Panc1 (cell line): ENCODE results near the gene CLPTM1. TPM values are rescaled to one million over a fixed set of nuclear protein-coding genes. Genes with fewer than 3 reads are reported as not detected.

Source experiments
- ATAC-seq: fragments of 200-7000 bp; cut with Tn5 transposase; 2 replicates; pipeline ENCODE4 v1.9.1; 2020; ENCODE audit warnings: mild to moderate bottlenecking, moderate library complexity
- BruUV-seq: library from RNA; stranded (reverse); fragments of 400-500 nt; replicated peaks from 2 replicates; lab custom pipeline; 2021; lab: Mats Ljungman, UMichigan
- CTCF ChIA-PET: fragments of 300-600 bp; sonication (Branson Sonifier 250); formaldehyde crosslinking; loops from one replicate; lab custom pipeline; 2022; ENCODE audit warnings: antibody characterized with exemption; lab: Charles Lee
- POLR2A ChIA-PET: fragments of 300-600 bp; sonication (Branson Sonifier 250); formaldehyde crosslinking; loops from one replicate; lab custom pipeline; 2022; ENCODE audit warnings: antibody characterized with exemption; lab: Charles Lee
- DNase-seq: peaks from one replicate; pipeline ENCODE4 v3.0.0-alpha.2; 2010; ENCODE audit warnings: low read depth, low spot score
- H3K27ac ChIP-seq: 2 replicates; pipeline ENCODE4 v1.5.1; 2011; ENCODE audit warnings: mild to moderate bottlenecking, low read length, inconsistent platforms
- H3K27me3 ChIP-seq: fragments of 200-500 bp; sonication (Bioruptor generic); 2 replicates; pipeline ENCODE4 v1.6.0; 2014; ENCODE audit warnings: low read length, inconsistent platforms; ENCODE audit not compliant: control insufficient read depth, insufficient read depth
- H3K36me3 ChIP-seq: fragments of 200-500 bp; sonication (Bioruptor generic); 2 replicates; pipeline ENCODE4 v1.5.1; 2014; ENCODE audit warnings: inconsistent platforms, mild to moderate bottlenecking, low read length, moderate library complexity; ENCODE audit not compliant: control insufficient read depth, insufficient read depth
- H3K4me1 ChIP-seq: 2 replicates; pipeline ENCODE4 v1.5.1; 2011; ENCODE audit warnings: inconsistent platforms, mild to moderate bottlenecking, low read length, moderate library complexity; ENCODE audit not compliant: control insufficient read depth, insufficient read depth
- H3K4me3 ChIP-seq, 2 experiments: 2 replicates each; pipeline ENCODE4 v1.5.1; 2011 to 2012; ENCODE audit warnings: low read depth in 2 of 2, low read length in 2 of 2, mild to moderate bottlenecking in 2 of 2, inconsistent platforms in 1 of 2, moderate library complexity in 1 of 2
- H3K9me3 ChIP-seq: fragments of 200-500 bp; sonication (Bioruptor generic); 2 replicates; pipeline ENCODE4 v1.5.1; 2014; ENCODE audit warnings: low read depth, mild to moderate bottlenecking, inconsistent platforms, low read length, moderate library complexity; ENCODE audit not compliant: control insufficient read depth, insufficient read depth
- POLR2AphosphoS5 ChIP-seq: IDR thresholded peaks from 2 replicates; pipeline ENCODE4 v1.6.1; 2012; ENCODE audit warnings: mild to moderate bottlenecking, low read depth, low read length, moderate library complexity
- SIN3A ChIP-seq: IDR thresholded peaks from 2 replicates; pipeline ENCODE4 v1.6.1; 2012; ENCODE audit warnings: low read depth, mild to moderate bottlenecking, low read length, moderate library complexity, borderline replicate concordance; ENCODE audit not compliant: insufficient read depth
- TCF7L2 ChIP-seq: IDR thresholded peaks from 2 replicates; pipeline ENCODE4 v1.6.1; 2011; ENCODE audit warnings: mild to moderate bottlenecking, low read depth, low read length, inconsistent platforms
- in situ Hi-C: cut with HindIII; loops from 2 replicates; pipeline ENCODE4 v1.10.0; 2016; ENCODE audit warnings: low sequenced_read_pairs, low pct_unique_long_range_greater_than_20kb
- intact Hi-C: fragments of 100-400 bp; cut with micrococcal nuclease; formaldehyde crosslinking; loops from one replicate; pipeline ENCODE4 v1.10.0; 2022; ENCODE audit not compliant: unreplicated experiment
- total RNA-seq: library from RNA; stranded (reverse); gene quantifications from one replicate; pipeline ENCODE4 v1.2.1, GENCODE V29; 2021; ENCODE audit not compliant: unreplicated experiment
- TF ChIP-seq, protein P1 (sequence below), 2 experiments: IDR thresholded peaks; 2 replicates each; pipeline ENCODE4 v1.6.1; 2011 to 2012; ENCODE audit warnings: low read depth in 2 of 2, control low read depth in 1 of 2, low read length in 1 of 2, mild to moderate bottlenecking in 1 of 2, moderate library complexity in 1 of 2; ENCODE audit not compliant: insufficient read depth in 1 of 2
- TF ChIP-seq, protein P2 (sequence below): fragments of 450-650 bp; IDR thresholded peaks from 2 replicates; pipeline ENCODE4 v1.5.1; 2017; ENCODE audit warnings: mild to moderate bottlenecking

The CLPTM1 gene
- total RNA-seq, 1 experiment from 2014 or later = 98.4 TPM

DNA sequence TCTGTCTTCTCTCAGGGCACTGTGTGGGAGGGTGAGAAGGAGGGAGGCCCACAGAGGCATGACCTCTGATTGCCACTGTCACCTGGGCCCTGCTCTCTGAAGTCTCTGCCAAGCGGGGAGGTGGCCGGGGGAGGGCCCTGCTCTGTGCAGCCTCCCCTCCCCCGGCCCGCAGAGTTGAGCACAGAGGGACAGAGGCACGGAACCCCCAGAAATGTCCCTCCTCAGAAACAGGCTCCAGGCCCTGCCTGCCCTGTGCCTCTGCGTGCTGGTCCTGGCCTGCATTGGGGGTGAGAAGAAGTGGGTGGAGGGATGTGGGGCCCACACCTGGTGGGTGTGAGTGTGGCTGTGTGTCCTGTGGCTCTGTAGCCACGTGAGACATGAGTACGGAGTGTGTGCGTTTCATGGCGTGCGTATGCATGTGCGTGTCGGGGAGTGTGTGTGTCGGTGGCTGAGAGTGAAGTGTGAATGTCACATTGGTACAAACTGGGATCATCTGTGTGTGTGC lies 13.1 kb upstream of the CLPTM1 start, which contains the start of gene APOC4:
Gene APOC4, plus strand, starts transcription at position 171 of the 505 bp plus-strand sequence. Its CDS starts 41 bp downstream, at position 212.
- no peaks in the 10 kb centered on the region for H3K36me3 ChIP-seq
- TF ChIP-seq, protein P1, sequence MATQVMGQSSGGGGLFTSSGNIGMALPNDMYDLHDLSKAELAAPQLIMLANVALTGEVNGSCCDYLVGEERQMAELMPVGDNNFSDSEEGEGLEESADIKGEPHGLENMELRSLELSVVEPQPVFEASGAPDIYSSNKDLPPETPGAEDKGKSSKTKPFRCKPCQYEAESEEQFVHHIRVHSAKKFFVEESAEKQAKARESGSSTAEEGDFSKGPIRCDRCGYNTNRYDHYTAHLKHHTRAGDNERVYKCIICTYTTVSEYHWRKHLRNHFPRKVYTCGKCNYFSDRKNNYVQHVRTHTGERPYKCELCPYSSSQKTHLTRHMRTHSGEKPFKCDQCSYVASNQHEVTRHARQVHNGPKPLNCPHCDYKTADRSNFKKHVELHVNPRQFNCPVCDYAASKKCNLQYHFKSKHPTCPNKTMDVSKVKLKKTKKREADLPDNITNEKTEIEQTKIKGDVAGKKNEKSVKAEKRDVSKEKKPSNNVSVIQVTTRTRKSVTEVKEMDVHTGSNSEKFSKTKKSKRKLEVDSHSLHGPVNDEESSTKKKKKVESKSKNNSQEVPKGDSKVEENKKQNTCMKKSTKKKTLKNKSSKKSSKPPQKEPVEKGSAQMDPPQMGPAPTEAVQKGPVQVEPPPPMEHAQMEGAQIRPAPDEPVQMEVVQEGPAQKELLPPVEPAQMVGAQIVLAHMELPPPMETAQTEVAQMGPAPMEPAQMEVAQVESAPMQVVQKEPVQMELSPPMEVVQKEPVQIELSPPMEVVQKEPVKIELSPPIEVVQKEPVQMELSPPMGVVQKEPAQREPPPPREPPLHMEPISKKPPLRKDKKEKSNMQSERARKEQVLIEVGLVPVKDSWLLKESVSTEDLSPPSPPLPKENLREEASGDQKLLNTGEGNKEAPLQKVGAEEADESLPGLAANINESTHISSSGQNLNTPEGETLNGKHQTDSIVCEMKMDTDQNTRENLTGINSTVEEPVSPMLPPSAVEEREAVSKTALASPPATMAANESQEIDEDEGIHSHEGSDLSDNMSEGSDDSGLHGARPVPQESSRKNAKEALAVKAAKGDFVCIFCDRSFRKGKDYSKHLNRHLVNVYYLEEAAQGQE (IDR thresholded peaks at IDR 0.05; ENCODE audit: insufficient read depth in 1 of 2, low read depth in 2 of 2, low read length in 1 of 2) = no peak
- TF ChIP-seq, protein P2, sequence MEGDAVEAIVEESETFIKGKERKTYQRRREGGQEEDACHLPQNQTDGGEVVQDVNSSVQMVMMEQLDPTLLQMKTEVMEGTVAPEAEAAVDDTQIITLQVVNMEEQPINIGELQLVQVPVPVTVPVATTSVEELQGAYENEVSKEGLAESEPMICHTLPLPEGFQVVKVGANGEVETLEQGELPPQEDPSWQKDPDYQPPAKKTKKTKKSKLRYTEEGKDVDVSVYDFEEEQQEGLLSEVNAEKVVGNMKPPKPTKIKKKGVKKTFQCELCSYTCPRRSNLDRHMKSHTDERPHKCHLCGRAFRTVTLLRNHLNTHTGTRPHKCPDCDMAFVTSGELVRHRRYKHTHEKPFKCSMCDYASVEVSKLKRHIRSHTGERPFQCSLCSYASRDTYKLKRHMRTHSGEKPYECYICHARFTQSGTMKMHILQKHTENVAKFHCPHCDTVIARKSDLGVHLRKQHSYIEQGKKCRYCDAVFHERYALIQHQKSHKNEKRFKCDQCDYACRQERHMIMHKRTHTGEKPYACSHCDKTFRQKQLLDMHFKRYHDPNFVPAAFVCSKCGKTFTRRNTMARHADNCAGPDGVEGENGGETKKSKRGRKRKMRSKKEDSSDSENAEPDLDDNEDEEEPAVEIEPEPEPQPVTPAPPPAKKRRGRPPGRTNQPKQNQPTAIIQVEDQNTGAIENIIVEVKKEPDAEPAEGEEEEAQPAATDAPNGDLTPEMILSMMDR = no peak
- TF ChIP-seq TCF7L2 (no peak), POLR2AphosphoS5 (no peak), SIN3A (no peak)
- CTCF ChIA-PET = no interaction called here
- POLR2A ChIA-PET = interaction anchor here (0.5 kb wide), 1 partner anchor 12 kb away, joined by 3 read pairs; no protein-coding TSS in a partner anchor
- in situ Hi-C loops (no loop called here), intact Hi-C loops (no loop called here)
- H3K4me3 ChIP-seq = no peak within 1 kb of the TSS
- no peak for DNase-seq
- no TSS peak for BruUV-seq
- no peaks in the 10 kb centered on the region for H3K27me3 ChIP-seq
- no peaks in the 10 kb centered on the region for H3K4me1 ChIP-seq
- H3K27ac ChIP-seq = no peak within 1 kb of the TSS
- ATAC-seq = no peak
- no peaks in the 10 kb centered on the region for H3K9me3 ChIP-seq

DNA sequence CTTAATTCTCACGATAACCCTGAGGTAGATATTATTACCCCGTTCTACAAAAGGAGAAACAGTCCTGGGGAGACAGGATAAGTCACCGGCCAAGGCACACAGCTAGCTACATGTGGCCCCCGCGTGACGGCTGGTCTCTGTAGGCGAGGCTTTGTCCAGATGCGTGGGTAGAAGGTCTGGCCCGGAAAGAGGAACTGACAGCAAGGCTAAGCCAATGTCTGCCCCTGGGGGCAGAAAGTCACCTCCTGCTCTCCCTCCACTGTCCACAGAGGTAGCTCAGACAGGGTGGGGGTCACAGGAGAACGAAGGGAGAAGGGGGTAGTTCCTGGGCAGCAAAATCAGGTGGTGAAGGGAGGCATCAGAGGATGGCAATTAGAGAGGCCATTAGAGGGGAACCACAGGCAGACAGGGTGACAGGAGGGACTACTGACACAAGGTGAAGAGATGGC lies 11.4 kb upstream of the CLPTM1 start:
- BruUV-seq = no TSS peak
- Histone ChIP-seq H3K36me3 (no peaks in the 10 kb centered on the region), H3K4me3 (no peak overlapping the region), H3K27me3 (no peaks in the 10 kb centered on the region), H3K9me3 (no peaks in the 10 kb centered on the region), H3K4me1 (no peaks in the 10 kb centered on the region), H3K27ac (no peak overlapping the region)
- TF ChIP-seq, protein P2 = no peak
- TF ChIP-seq TCF7L2 (no peak), SIN3A (no peak), POLR2AphosphoS5 (no peak)
- TF ChIP-seq, protein P1 (IDR thresholded peaks at IDR 0.05; ENCODE audit: insufficient read depth in 1 of 2, low read depth in 2 of 2, low read length in 1 of 2) = no peak
- ATAC-seq (no peak), DNase-seq (no peak)
- intact Hi-C loops = no loop called here
- in situ Hi-C loops = no loop called here
- ChIA-PET CTCF (interaction anchor here (1.1 kb wide), 1 partner anchor 15 kb away, joined by 8 read pairs; no protein-coding TSS in a partner anchor), POLR2A (no interaction called here)
